Measurements from ENCODE around the gene FGF18.
"Not testable (repeated sequence)": the region's sequence is repeated elsewhere in the genome, so short reads cannot be mapped to it uniquely, and the experiment has no call there.

FGF18 gene

GRCh38 chr5:171400169-171400568, 19.3 kb upstream of the FGF18 start:
- DNase-seq (ENCODE audit: low spot score) = no peak

- no peak for DNase-seq (ENCODE audit: low spot score)
These were observed 18.1 kb upstream of the FGF18 start for GRCh38 chr5:171401167-171401947.

- DNase-seq (ENCODE audit: low spot score) = not testable (repeated sequence)
These were observed 16.7 kb upstream of the FGF18 start for GRCh38 chr5:171402751-171403150.

- no peak for DNase-seq (ENCODE audit: low spot score)
These were observed 13.8 kb upstream of the FGF18 start for GRCh38 chr5:171405615-171406014.

GRCh38 chr5:171407234-171407633, 12.2 kb upstream of the FGF18 start:
- no peak for DNase-seq (ENCODE audit: low spot score)

- DNase-seq (ENCODE audit: low spot score) = no peak
These were observed 10.0 kb upstream of the FGF18 start for GRCh38 chr5:171409164-171410136.

GRCh38 chr5:171410181-171410580, 9.3 kb upstream of the FGF18 start:
- no peak for DNase-seq (ENCODE audit: low spot score)

- DNase-seq (ENCODE audit: low spot score) = no peak
These were observed 7.3 kb upstream of the FGF18 start for GRCh38 chr5:171412186-171412585.

- no peak for DNase-seq (ENCODE audit: low spot score)
These were observed 6.1 kb upstream of the FGF18 start for GRCh38 chr5:171413153-171413910.

GRCh38 chr5:171413993-171414392, 5.5 kb upstream of the FGF18 start:
- not testable (repeated sequence) for DNase-seq (ENCODE audit: low spot score)

- DNase-seq (ENCODE audit: low spot score) = no peak
These were observed 4.2 kb upstream of the FGF18 start for GRCh38 chr5:171415115-171415730.

- DNase-seq (ENCODE audit: low spot score) = no peak
These were observed 3.0 kb upstream of the FGF18 start for GRCh38 chr5:171416160-171417049.

GRCh38 chr5:171418316-171418981, 998 bp upstream of the FGF18 start:
- peak; percentile 77 for DNase-seq (ENCODE audit: low spot score)

- DNase-seq (ENCODE audit: low spot score) = peak; percentile 21
These were observed 412 bp downstream of the FGF18 start for GRCh38 chr5:171419688-171420430.

- DNase-seq (ENCODE audit: low spot score) = no peak
These were observed 1.2 kb downstream of the FGF18 start for GRCh38 chr5:171420431-171421241.

- no peak for DNase-seq (ENCODE audit: low spot score)
These were observed 2.1 kb downstream of the FGF18 start for GRCh38 chr5:171421331-171422262.

GRCh38 chr5:171422495-171422894, 3.0 kb downstream of the FGF18 start:
- DNase-seq (ENCODE audit: low spot score) = no peak
